Ishikawa (cell line): ENCODE results near the gene RREB1.

Source experiments
- CEBPB ChIP-seq: IDR thresholded peaks from 2 replicates; pipeline ENCODE4 v1.6.1; 2012
- CREB1 ChIP-seq: IDR thresholded peaks from 2 replicates; pipeline ENCODE4 v1.6.1; 2012; ENCODE audit warnings: low read depth
- EGR1 ChIP-seq: IDR thresholded peaks from 2 replicates; pipeline ENCODE4 v1.6.1; 2012
- EP300 ChIP-seq: IDR thresholded peaks from 2 replicates; pipeline ENCODE4 v1.6.1; 2012; ENCODE audit warnings: borderline replicate concordance
- FOXM1 ChIP-seq: IDR thresholded peaks from 2 replicates; pipeline ENCODE4 v1.6.1; 2012; ENCODE audit warnings: low read depth, borderline replicate concordance
- NFIC ChIP-seq: IDR thresholded peaks from 2 replicates; pipeline ENCODE4 v1.6.1; 2012
- RAD21 ChIP-seq: IDR thresholded peaks from 2 replicates; pipeline ENCODE4 v1.6.1; 2012; ENCODE audit warnings: low read depth
- TAF1 ChIP-seq: IDR thresholded peaks from 2 replicates; pipeline ENCODE4 v1.6.1; 2012; ENCODE audit warnings: low read depth, mild to moderate bottlenecking
- TCF12 ChIP-seq: IDR thresholded peaks from 2 replicates; pipeline ENCODE4 v1.6.1; 2012; ENCODE audit warnings: low read depth
- TEAD4 ChIP-seq: IDR thresholded peaks from 2 replicates; pipeline ENCODE4 v1.6.1; 2012
- YY1 ChIP-seq: IDR thresholded peaks from 2 replicates; pipeline ENCODE4 v1.6.1; 2012; ENCODE audit warnings: low read depth
- ZBTB7A ChIP-seq: IDR thresholded peaks from 2 replicates; pipeline ENCODE4 v1.6.1; 2012; ENCODE audit warnings: low read depth
- TF ChIP-seq, protein P1 (sequence below): IDR thresholded peaks from 2 replicates; pipeline ENCODE4 v1.6.1; 2012
- TF ChIP-seq, protein P2 (sequence below): IDR thresholded peaks from 2 replicates; pipeline ENCODE4 v1.6.1; 2012; ENCODE audit warnings: low read depth, mild to moderate bottlenecking
- TF ChIP-seq, protein P3 (sequence below): IDR thresholded peaks from 2 replicates; pipeline ENCODE4 v1.6.1; 2012

The RREB1 gene

DNA sequence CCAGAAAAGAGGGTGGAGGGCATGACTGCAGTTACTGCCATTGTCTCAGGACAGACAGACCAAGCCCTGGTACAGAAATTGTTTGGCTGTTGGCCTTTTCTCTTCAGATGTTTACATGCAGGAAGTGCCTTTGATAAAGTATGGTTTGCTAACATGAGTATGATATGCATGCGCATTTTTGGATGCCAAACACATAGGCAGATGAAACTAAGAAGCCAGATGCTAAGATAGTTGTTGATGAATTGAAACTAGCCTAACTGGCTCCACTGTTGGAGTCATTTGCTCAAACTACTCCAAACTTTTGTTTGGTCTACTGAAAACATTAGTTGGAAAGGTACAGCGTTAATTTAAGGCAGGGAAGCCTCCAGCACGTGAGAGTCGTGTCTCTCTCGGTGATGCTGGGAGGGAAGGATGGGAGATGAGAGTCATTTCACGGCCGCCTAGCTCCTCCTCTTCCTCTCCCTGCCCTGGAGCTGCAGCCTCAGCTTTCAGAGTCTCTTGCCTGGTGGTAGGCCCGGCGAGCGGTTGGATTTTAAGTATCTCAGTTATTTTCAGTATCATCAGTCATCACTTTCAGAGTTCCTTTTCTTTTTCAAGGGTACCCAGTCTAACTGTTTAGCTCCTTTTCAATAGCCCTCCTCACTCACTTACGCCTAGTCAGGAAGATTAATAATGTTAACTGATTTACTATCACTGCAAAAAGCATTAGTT lies 29.7 kb downstream of the RREB1 start:
- TF ChIP-seq, protein P1, sequence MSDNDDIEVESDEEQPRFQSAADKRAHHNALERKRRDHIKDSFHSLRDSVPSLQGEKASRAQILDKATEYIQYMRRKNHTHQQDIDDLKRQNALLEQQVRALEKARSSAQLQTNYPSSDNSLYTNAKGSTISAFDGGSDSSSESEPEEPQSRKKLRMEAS = no peak
- TF ChIP-seq TEAD4 = no peak
- TF ChIP-seq CEBPB = no peak
- TF ChIP-seq EP300 = no peak
- TF ChIP-seq ZBTB7A = no peak

DNA sequence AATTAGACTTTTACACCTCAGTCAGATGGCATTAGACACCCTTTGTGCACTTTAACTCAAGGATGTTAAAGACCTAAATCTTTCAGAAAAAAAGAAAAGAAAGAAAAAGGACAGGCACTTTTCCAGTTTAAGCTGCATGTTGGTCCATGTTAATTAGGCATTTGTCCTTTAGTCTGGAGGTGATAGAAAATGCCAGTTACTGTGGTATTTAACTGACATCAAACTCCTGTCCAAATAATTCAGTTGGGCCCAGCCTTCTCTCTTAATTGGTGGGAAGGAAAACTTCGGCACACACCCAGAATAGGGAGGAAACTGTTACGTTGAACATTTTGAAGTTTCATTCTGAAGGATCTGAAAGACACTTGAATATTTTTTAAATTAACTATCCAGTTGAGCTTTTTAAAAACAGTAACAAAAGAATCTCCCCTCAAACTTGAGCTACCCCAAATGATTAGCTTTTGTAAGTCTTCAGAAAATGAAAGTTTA lies 30.3 kb downstream of the RREB1 start:
- TF ChIP-seq EP300 (no peak), YY1 (no peak), CEBPB (no peak), TEAD4 (no peak), FOXM1 (no peak), ZBTB7A (no peak), EGR1 (no peak), TAF1 (no peak), TCF12 (no peak), CREB1 (no peak), NFIC (no peak), RAD21 (no peak)
- TF ChIP-seq, protein P1 = no peak
- TF ChIP-seq, protein P2, sequence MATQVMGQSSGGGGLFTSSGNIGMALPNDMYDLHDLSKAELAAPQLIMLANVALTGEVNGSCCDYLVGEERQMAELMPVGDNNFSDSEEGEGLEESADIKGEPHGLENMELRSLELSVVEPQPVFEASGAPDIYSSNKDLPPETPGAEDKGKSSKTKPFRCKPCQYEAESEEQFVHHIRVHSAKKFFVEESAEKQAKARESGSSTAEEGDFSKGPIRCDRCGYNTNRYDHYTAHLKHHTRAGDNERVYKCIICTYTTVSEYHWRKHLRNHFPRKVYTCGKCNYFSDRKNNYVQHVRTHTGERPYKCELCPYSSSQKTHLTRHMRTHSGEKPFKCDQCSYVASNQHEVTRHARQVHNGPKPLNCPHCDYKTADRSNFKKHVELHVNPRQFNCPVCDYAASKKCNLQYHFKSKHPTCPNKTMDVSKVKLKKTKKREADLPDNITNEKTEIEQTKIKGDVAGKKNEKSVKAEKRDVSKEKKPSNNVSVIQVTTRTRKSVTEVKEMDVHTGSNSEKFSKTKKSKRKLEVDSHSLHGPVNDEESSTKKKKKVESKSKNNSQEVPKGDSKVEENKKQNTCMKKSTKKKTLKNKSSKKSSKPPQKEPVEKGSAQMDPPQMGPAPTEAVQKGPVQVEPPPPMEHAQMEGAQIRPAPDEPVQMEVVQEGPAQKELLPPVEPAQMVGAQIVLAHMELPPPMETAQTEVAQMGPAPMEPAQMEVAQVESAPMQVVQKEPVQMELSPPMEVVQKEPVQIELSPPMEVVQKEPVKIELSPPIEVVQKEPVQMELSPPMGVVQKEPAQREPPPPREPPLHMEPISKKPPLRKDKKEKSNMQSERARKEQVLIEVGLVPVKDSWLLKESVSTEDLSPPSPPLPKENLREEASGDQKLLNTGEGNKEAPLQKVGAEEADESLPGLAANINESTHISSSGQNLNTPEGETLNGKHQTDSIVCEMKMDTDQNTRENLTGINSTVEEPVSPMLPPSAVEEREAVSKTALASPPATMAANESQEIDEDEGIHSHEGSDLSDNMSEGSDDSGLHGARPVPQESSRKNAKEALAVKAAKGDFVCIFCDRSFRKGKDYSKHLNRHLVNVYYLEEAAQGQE = no peak
- TF ChIP-seq, protein P3, sequence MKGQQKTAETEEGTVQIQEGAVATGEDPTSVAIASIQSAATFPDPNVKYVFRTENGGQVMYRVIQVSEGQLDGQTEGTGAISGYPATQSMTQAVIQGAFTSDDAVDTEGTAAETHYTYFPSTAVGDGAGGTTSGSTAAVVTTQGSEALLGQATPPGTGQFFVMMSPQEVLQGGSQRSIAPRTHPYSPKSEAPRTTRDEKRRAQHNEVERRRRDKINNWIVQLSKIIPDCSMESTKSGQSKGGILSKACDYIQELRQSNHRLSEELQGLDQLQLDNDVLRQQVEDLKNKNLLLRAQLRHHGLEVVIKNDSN = no peak

DNA sequence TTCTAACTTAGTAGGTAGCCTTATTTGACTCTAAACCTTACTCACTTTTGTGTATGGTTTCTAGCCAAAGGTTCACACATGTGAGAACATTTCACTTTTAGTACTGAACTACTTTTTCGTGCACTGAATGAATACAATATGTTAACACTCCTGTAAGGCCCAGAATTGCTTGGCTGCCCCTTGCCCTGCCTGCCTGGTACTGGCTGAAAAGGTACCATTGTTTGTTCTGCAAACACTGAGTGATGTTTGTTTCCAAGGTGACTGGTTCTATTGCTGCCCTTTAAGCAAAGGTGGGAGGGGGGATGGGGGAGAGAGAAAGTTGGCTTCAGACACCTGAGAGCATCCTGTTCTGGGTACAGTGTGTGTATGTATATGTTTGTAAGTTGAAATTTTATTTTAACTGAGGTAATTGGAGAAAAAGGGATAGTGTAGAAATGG lies 31.2 kb downstream of the RREB1 start:
- TF ChIP-seq ZBTB7A (no peak), FOXM1 (no peak), YY1 (no peak), CEBPB (no peak), TEAD4 (no peak), CREB1 (no peak), RAD21 (no peak)
- TF ChIP-seq, protein P2 = no peak
- TF ChIP-seq, protein P1 = no peak
- TF ChIP-seq, protein P3 = no peak

DNA sequence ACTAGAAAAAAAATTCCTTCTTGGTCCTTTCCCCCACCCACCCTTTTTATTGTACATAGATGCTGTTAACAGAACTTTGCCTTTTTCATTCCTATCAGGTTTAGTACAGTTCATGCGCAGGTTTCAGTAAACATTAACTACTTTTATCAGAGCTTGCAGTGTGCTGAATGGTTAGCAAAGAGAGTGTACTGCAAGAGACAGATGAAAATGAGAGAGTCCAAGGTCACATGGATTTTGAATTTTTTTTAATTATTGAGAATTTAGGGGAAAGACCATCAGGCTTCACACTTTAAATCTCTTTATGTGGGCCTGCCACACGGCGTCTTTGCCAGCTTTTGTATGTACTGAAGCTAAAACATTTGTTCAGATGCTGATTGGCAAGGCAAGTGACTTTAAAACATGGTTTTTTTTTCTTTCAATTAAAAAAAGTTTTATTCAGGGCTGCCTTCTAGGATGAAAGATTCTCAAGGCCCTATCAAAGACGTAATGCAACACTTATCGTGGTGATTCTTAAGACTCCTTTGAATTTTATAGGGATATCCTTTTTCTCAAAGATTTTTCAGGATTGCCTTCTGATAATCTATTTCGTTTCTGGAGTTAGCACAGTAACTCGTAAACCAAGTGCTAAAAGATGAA lies 32.2 kb downstream of the RREB1 start:
- no peak for TF ChIP-seq TCF12
- no peak for TF ChIP-seq CREB1
- no peak for TF ChIP-seq NFIC
- TF ChIP-seq YY1 = no peak
- no peak for TF ChIP-seq EGR1
- TF ChIP-seq CEBPB = no peak
- TF ChIP-seq, protein P2 = no peak
